Adipose tissue (tissue), 3 donors: Measurements from ENCODE around the gene FADS2. TPM values are rescaled to one million over a fixed set of nuclear protein-coding genes. Genes with fewer than 3 reads are reported as not detected.
A peak's percentile ranks its signal among the peaks of the same experiment; 100 is the strongest.

Source experiments
- H3K27ac ChIP-seq: one replicate; pipeline ENCODE4 v1.5.1; 2013; ENCODE audit warnings: low read depth, low read length
- WGBS, 3 donors: extraction: QIAGEN DNeasy Blood & Tissue Kit; methylation state at CpG; one replicate each; pipeline ENCODE4 v1.1.7; 2013; 5-methylcytosine and 5-hydroxymethylcytosine counted together
- polyA plus RNA-seq, 3 donors: library from polyadenylated mRNA; stranded (reverse); fragments of 200-250 nt; gene quantifications; one replicate each; pipeline ENCODE4 v1.2.3, GENCODE V29; 2013
- donor health status: healthy with polysubstance abuse.
- donor health status: Bipolar disorder and iron deficiency.
- donor health status: healthy.

The FADS2 gene
- polyA plus RNA-seq, 3 donors = 10.2 to 42.1 (median 27.9) TPM

DNA sequence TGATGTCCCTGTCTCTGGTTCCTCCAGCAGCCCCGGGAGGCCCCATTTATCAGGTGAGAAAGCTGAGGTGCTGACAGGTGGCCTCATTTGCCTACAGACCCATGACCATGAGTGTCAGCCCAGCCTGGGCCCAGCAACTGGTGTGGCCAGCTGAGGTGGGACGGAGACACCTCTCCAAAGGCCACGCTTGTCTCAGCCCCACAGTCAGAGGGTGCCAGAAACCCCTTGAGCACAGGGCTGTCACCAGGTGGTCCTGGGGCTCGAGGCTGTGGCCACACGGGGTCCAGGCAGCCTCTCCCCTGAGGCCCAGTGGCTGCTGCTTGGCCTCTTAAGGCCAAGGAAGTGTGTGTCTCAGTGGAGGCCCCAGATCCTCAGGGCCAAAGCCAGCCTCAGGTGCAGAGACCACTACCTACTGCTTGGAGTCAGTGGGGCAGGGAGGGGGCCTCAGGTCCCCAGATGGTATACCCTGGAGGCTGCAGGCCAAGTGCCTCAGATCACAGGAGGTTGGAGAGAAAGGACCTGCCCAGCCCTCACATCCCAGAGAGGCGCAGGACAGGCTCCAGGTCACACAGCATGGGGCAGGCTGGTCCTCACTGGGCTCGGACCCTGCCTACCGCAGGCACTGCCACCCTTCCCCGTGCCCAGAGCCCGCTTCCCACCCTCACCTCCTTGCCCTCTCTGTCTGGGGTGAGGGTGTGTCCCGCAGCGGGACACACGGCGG is 77.9 kb downstream of the FADS2 start:
- WGBS, 3 donors = 89 to 93% (median 91%) methylated on average over 14 of the region's 14 CpGs
- no peak overlapping the region for H3K27ac ChIP-seq

DNA sequence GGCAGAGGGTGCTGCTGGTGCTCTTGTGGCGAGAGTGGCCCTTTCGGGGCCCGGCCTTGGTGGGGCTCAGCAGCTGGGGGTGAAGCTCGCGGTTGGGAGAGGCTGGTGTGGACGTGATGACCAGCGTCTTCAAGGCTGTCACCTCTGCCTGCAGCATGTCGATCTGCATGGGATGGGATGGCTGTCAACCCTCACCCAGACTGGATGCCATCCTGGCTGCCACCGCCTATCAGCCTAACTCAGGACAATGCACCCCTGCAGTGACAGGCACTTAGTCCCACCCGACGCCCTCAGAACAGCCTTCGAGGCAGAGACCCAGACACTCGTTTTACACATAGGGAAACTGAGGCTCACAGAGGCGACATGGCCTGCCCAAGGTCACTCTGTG is 78.4 kb downstream of the FADS2 start:
- WGBS, 3 donors = 83 to 92% (median 89%) methylated on average over 14 of the region's 14 CpGs
- no peak overlapping the region for H3K27ac ChIP-seq

DNA sequence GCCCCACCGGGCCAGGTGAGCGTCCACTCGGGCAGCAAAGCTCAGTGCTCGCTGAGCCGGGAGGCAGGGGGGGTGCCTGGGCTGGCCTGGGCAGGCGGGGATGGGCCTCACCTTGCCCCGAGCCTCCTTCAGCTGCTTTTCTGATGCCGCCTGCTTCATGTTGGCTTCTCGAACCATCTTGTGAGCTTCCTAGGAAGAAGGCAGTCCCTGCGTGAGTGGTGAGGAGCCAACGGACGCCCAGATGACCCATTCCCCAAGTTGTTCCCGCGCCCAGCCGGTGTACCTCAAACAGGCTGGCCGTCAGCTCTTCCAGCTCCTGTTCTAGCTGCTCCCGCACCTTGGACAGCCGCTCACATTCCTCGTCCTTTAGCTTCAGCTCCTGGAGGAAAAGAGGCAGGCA is 79.2 kb downstream of the FADS2 start:
- H3K27ac ChIP-seq = no peak overlapping the region
- 92 to 96% (median 94%) methylated on average over 17 to 19 of the region's 19 CpGs for WGBS, 3 donors

DNA sequence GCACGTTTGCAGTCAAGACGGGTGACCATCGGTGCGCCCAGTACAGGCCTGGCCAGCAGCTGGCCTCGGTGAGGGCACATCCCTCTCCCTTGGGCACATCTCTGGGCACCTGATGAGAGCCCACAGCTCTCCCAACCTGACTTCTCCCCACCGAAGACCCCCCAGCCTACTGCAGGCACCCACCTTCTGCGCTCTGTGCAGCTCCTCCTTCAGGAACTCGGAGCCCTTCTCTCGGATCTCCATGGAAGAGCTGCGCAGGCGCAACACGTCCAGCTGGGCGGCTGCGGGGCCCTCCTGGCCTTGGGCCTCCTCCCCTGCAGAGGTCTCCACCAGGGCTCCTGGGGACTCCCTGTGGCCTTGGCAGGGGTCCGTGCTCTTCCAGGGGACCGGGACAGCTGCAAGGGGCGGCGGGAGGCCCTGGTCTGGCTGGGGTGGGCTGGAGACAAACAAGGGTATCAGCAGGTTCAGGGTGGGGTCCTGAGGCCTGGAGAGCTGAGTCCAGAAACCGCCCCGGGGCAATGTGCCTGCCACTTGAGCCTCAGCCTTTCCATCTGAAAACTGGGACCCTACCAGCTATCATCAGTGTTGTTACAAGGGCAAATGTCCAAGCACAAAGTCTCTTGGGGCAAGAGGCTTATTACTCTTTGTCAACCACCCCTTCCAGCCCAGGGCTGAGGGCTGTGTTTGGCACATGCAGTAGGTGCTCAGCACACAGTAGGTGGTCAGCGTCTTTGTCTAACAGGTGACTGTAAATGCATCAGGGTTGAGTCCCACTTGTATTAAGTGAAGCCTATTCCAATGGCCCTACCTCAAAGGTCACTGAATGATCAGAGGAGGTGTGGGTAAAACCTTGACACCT is 80.0 kb downstream of the FADS2 start:
- H3K27ac ChIP-seq = no peak overlapping the region
- 88 to 90% (median 90%) methylated on average over 20 to 21 of the region's 21 CpGs for WGBS, 3 donors

DNA sequence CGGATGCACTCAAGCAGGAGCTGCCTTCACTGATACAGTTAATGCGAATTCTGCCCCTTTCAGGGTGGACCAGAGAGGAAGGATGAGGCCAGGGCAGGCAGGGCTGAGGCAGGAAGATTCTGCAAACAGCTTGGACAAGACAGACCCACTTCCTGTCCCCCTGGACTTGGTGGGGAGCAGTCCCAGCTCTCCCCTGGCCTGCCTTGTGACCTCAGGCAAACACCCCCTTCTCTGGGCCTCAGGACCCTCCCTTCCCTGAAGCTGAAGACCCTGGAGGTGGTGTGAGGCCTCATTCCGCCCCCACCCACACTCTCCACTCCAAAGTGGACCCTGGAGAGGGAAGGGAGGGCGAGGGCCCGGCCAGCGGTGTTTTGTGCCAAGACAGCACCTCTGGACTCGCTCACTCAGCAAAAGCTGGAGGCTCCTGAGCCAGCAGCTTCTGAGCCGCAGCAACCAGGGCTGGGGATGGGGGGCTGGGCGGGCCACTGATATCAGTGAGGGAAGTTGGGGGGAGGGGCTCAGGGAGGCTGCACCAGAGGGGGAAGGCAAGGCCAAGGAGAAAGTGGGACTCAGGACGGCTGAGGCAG is 80.7 kb downstream of the FADS2 start:
- 47 to 69% (median 51%) methylated on average over 10 of the region's 10 CpGs for WGBS, 3 donors
- no peak overlapping the region for H3K27ac ChIP-seq

DNA sequence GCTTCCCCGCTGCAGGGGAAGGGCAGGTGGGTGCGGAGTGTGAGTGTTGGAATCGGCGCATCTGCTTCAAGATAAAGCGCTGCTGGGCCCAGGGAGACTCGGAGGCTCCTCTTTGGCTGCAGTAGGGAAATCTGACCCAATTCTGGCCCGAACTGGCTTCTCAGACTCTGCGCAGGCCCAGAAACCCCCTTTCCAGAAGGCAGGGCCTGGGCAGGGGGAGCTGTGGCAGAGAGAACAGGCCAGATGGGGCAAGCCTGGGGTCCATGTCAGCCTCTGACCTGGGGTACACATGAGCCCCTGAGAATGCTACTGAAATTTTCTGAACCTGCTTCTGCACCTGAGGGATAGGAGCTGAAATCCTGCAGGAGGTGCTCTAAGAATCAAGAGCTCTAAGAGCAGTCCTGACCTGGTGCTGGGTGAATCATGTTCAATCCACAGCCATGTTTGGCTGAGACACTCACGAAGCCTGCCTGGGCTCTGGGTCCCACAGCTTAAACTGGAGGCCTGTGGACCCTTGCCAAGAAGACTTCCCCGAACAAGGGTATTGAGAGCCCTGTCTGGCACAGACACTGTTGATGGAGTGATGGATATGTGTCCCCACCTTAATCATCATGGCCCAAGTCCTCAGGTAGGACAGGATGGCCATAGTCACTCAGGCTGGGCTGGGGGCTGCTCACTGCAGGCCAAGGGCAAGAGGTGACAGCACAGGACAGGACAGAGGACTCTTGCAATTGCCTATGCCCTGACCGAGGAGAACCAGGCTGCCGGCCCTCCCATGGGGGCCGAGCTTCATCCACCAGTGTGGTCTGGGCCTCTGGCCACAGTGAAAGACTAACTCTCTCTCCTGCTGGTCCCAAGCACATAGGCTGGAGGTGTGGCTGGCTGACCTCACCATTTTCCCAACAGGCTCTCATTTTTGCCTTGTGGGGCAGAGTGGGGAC is 82.4 kb downstream of the FADS2 start:
- 63 to 86% (median 73%) methylated on average over 13 of the region's 13 CpGs for WGBS, 3 donors
- no peak overlapping the region for H3K27ac ChIP-seq

DNA sequence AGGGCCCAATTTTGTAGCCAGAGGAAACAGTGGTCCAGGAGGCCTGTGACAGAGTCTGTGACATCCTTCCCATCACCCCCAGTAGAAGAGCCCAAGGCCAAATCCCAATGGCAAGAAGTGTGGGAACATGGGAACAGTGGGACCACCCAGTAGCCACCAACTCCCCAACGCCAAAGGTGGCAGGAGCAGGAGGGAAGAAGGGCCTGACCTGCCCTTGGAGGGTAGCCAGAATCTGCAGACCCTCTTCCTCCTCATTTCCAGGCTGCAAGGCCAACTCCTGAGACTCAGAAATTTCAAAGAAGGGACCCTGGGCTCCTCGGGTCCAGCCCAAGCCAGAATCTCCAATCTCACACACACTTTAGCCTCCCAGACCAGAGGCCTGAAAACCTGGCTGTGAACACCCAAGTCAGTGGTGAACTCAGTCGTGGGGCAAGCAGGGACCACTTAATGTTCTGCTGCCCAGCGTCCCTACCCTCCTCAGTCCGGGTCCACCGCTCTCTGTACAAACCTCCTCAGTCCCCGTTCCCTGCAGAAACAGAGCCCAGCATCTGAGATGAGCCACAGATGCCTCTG is 83.1 kb downstream of the FADS2 start:
- H3K27ac ChIP-seq = peak overlapping the region; percentile 20
- 64 to 82% (median 74%) methylated on average over 7 of the region's 7 CpGs for WGBS, 3 donors

DNA sequence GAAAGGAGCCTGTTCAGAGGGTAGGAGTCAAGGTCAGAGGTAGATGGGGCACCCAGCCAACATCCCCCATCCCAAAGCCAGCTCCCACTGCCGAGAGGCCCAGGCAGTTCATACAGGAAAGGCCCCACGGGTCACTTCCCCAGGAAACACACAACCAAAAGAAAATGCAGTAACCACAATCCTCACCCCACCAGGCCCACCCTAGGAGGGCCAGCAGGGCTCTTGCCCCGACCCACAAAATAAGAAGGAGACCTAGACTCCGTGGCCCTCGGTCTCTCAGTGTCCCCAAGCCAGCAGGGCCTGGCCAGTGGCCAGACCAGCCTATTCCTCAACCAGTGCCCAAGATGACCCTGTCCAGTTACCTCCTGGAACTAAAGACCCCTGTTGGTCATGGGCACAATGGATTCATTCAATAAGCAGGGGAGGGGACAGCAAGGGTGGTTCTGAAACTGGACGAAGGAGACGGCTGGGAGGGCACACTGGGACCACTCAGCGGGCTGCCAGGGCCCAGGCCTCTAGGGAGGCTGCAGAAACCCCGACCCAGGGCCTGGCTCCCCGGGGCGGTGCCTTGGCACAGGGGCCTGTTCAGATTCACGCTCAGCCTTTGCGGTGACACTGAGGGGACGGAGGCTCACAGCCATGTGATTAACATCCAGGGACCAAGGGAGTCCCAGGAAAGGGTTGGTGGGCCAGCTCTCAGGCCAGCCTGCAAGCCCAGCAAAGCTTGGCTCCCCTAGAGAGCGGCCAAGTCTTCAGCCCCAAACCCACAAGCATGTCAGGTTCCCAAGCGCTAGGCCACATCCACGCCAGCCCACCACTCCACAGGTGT is 83.8 kb downstream of the FADS2 start:
- WGBS, 3 donors = 58 to 81% (median 59%) methylated on average over 17 of the region's 17 CpGs
- no peak overlapping the region for H3K27ac ChIP-seq

DNA sequence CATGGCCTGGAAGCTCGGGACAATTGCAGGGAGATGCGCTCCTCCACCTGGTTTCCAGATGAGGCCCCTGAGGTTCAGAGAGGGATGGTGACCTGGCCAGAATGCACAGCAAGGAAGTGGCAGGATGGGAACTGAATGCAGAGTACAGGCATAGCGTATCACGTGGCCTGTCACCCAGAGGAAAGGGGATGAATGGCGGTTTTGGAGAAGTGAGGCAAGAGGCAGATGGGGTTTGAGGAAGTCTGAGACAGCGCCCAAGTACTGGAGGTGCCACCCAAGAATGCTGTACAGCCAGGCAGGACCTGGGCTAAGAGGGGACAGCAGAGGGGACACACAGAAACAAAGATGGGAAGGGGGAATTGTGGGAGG is 84.4 kb downstream of the FADS2 start:
- H3K27ac ChIP-seq = no peak overlapping the region

DNA sequence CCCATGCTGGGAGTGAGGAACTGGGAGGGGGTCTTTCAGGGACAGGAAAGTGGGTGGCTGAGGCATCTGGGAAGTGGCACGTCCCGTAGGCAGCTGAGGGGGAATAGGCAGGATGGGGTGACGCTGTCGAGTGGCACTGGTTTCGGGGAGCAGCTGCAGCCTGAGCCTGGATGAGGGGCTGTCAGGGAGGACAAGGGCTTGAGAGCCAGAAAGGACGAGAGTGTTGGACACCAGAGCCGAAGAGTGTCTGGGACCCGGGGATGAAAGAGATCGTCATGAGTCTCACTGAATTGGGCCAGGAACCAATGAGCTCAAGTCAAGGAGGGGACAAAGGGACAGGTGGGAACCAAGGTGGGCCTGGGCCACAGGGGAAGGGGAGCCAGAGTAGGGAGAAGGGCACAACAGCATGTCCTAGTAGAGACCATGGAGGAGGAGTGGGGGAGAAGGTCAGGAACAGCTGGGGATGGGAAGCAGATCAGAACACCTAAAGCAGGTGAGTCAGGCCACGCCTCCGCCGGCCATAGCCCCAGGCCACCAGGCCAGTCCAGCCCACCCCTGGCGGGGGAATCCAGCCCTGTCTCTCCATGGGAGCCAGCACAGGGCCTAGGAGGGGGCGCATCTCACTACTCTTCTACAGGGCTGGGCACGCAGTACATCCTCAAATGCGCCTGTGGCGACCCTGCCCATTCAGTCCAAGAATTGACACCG is 85.0 kb downstream of the FADS2 start:
- WGBS, 3 donors = 67 to 87% (median 72%) methylated on average over 16 to 18 of the region's 18 CpGs
- H3K27ac ChIP-seq = no peak overlapping the region

More for the DNA sequence above, 84.4 kb downstream of the FADS2 start:
- 61 to 84% (median 64%) methylated on average over 6 of the region's 6 CpGs for WGBS, 3 donors

DNA sequence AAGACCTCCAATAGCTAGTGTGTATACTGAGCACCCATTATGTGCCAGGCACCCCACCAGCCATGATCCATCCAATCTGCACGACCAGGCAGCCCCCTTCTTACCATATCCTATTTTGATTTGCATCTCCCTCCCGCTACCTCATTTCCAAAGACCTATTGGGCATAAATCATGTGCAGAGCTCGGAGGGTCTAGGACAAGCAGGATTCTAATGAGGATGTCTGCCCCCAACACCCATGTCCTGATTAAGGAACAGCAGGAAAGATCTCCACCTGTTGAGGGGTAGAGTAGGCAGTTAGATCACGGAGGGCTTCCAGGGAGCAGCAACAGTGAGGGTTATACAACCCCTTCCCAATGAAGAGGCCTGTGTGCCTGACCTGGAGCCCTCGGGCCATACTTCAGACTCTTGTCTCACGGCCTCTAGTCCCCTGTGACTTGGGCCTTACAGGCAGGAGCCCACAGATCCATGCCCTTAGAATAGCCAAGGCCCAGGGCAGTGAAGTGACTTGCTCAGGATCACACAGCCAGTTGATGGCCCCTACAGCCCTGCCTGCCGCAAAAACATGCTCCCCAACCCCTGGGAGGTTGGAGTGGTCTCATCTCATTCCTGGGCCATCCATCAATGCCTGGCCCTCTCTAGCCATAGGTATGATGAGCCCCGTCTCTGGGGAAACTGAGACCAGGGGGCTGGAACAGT is 85.7 kb downstream of the FADS2 start:
- WGBS, 3 donors = 72 to 87% (median 78%) methylated on average over 8 of the region's 8 CpGs
- no peak overlapping the region for H3K27ac ChIP-seq

DNA sequence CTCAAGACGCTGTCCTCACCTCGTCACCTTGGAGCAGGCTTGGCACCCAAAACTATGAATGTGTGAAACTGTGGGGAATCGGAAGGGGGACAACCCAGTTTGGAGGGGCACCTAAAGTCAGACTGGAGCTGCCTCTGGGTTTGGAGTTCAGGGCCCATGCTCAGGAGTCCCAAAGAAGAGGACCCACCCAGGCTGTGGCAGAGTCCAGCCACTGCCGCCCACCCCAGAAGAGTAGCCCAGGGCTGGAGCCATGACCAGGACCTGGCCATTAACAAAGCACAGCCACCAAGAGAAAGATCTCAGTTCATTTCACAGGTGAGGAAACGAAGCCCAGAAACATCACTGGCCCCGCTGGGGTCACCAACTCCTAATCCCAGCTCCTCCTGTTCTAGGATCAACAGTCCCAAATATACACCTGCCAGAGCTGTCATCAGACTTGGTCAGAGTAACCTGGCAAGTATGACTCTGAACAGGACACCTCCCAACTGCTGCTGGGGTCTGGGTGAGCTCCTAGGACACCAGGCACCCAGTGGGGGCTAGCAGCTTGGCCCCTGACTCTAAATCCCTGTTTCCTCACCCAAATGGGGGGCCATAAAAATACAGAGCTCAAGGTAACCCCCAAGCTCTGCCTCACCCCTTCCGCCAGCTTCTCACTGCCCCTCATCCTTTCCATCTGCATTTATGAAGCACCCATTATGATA is 86.5 kb downstream of the FADS2 start:
- 87 to 90% (median 88%) methylated on average over 7 of the region's 7 CpGs for WGBS, 3 donors
- H3K27ac ChIP-seq = no peak overlapping the region

DNA sequence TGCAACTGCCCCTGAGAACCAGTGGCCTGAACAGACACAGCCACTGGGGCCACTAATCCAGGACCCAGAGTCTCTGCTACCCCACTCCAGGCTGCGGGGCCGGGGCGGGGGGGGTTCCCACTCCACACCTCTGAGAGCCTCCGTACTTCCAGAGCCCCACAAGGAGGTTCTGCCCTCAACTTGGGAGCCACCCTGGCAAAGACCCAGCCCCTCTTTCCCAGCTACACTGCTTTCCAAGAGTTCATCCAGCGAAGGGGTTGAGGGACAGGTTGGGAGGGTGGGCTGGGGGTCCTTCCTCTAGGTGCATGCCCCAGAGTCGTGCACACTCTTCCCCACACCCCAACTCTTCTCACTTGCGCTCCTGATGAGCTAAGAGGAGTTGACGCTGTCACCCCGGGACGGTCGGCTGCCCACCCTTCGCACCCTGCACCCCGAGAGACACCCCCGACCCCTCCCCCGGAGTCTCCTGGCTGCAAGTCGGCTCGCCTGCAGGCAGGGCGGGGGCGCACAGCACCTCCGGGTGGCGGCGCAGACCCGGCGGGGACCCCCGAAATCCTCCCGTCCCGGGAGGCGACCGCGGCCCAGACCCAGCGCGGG is 88.7 kb downstream of the FADS2 start:
- WGBS, 3 donors = 4 to 6% (median 5%) methylated on average over 32 of the region's 32 CpGs
- H3K27ac ChIP-seq = no peak overlapping the region
